H1 (cell line): ENCODE data around the gene C1orf74. TPM values are rescaled to one million over a fixed set of nuclear protein-coding genes. Genes with fewer than 3 reads are reported as not detected.

Experiments used
- ASH2L ChIP-seq: fragments of 200-600, 300-600 bp; sonication (generic); IDR thresholded peaks from one replicate; pipeline ENCODE4 v1.7.1; 2017; ENCODE audit warnings: low read length
- BRCA1 ChIP-seq: IDR thresholded peaks from 2 replicates; pipeline ENCODE4 v1.6.1; 2012; ENCODE audit warnings: low read depth, low read length, improper control_type of control experiment
- CBX5 ChIP-seq: fragments of 300-800, 300-1000 bp; sonication (generic); IDR thresholded peaks from 2 replicates; pipeline ENCODE4 v1.7.1; 2016; ENCODE audit warnings: antibody characterized with exemption, low read length, low read depth
- CREB1 ChIP-seq: IDR thresholded peaks from 2 replicates; pipeline ENCODE4 v1.6.1; 2012; ENCODE audit warnings: inconsistent platforms
- FOSL1 ChIP-seq: IDR thresholded peaks from 2 replicates; pipeline ENCODE4 v1.6.1; 2011; ENCODE audit warnings: mild to moderate bottlenecking, low read depth, low read length, moderate library complexity; ENCODE audit not compliant: insufficient read depth
- HDAC2 ChIP-seq, 2 experiments: fragments of 300-600 bp in 1 of 2; sonication (generic) in 1 of 2; IDR thresholded peaks; 2 replicates each; pipeline ENCODE4 v1.6.1; 2011 to 2012; ENCODE audit warnings: low read depth in 2 of 2, low read length in 2 of 2, mild to moderate bottlenecking in 2 of 2, moderate library complexity in 2 of 2, borderline replicate concordance in 1 of 2, inconsistent platforms in 1 of 2
- HDAC6 ChIP-seq: IDR thresholded peaks from one replicate; pipeline ENCODE4 v1.7.1; 2012; ENCODE audit warnings: low read depth, mild to moderate bottlenecking, inconsistent platforms, low read length, moderate library complexity
- JUN ChIP-seq: IDR thresholded peaks from 2 replicates; pipeline ENCODE4 v1.6.1; 2011; ENCODE audit warnings: low read depth, mild to moderate bottlenecking, improper control_type of control experiment, low read length
- KDM5A ChIP-seq: fragments of 200-600 bp; IDR thresholded peaks from 2 replicates; pipeline ENCODE4 v1.7.1; 2012; ENCODE audit warnings: mild to moderate bottlenecking, low read length, inconsistent platforms, mixed read lengths
- MAX ChIP-seq: IDR thresholded peaks from 2 replicates; pipeline ENCODE4 v1.6.1; 2012; ENCODE audit warnings: inconsistent platforms
- NANOG ChIP-seq: IDR thresholded peaks from 2 replicates; pipeline ENCODE4 v1.6.1; 2011; ENCODE audit warnings: low read length, low read depth, mild to moderate bottlenecking, inconsistent platforms; ENCODE audit not compliant: insufficient read depth, poor library complexity, severe bottlenecking
- PHF8 ChIP-seq: fragments of 200-600 bp; sonication (generic); conservative IDR thresholded peaks from 2 replicates; pipeline ENCODE4 v1.7.1; 2012; ENCODE audit warnings: low read depth, mild to moderate bottlenecking, inconsistent platforms, low read length, moderate library complexity
- POLR2AphosphoS5 ChIP-seq: IDR thresholded peaks from 2 replicates; pipeline ENCODE4 v1.6.1; 2011; ENCODE audit warnings: low read depth, low read length
- POU5F1 ChIP-seq: IDR thresholded peaks from 2 replicates; pipeline ENCODE4 v1.6.1; 2011; ENCODE audit warnings: low read depth, mild to moderate bottlenecking, low read length, moderate library complexity
- RBBP5 ChIP-seq: IDR thresholded peaks from 2 replicates; pipeline ENCODE4 v1.7.1; 2012; ENCODE audit warnings: low read depth, mild to moderate bottlenecking, inconsistent platforms, low read length, moderate library complexity, borderline replicate concordance
- RNF2 ChIP-seq: fragments of 200-900, 300-1000 bp; sonication (generic); IDR thresholded peaks from 2 replicates; pipeline ENCODE4 v1.7.1; 2016; ENCODE audit warnings: borderline replicate concordance, low read depth, mild to moderate bottlenecking, antibody characterized with exemption, low read length; ENCODE audit not compliant: poor library complexity, severe bottlenecking; ENCODE audit errors: missing control alignments
- SAP30 ChIP-seq: fragments of 300-600 bp; sonication (generic); IDR thresholded peaks from 2 replicates; pipeline ENCODE4 v1.7.1; 2012; ENCODE audit warnings: low read length, moderate library complexity, mild to moderate bottlenecking, inconsistent platforms; ENCODE audit not compliant: insufficient read depth, insufficient replicate concordance
- SP1 ChIP-seq: IDR thresholded peaks from 2 replicates; pipeline ENCODE4 v1.6.1; 2011; ENCODE audit warnings: low read depth, low read length
- TAF7 ChIP-seq: optimal IDR thresholded peaks from 2 replicates; pipeline ENCODE3; 2011; ENCODE audit warnings: low read depth, mild to moderate bottlenecking, inconsistent platforms, low read length, moderate library complexity, borderline replicate concordance
- TBP ChIP-seq: IDR thresholded peaks from 2 replicates; pipeline ENCODE4 v1.6.1; 2011; ENCODE audit warnings: low read depth, low read length, improper control_type of control experiment
- USF2 ChIP-seq: IDR thresholded peaks from 2 replicates; pipeline ENCODE4 v1.6.1; 2011; ENCODE audit warnings: low read length, improper control_type of control experiment
- polyA plus RNA-seq, 7 experiments: library from polyadenylated mRNA; depleted of rRNA in 3 of 7; stranded (reverse) in 5 of 7; unstranded in 2 of 7; fragments of >200 nt in 5 of 7; fragments of 200-250 nt in 2 of 7; gene quantifications; 1 replicate in 5 of 7; 2 replicates in 1 of 7; 4 replicates in 1 of 7; pipeline versions ENCODE4 v1.2.1 to v1.2.3, GENCODE V29; 2011 to 2013; ENCODE audit warnings: missing spikeins in 2 of 7, mixed read lengths in 2 of 7
- total RNA-seq: library from RNA; stranded (reverse); fragmentation: NEBNext Ultra II Directional; extraction: Animal tissue kit (Norgen Biotek cat#: 25700); gene quantifications from 2 replicates; pipeline ENCODE4 v1.2.1, GENCODE V29; 2021

C1orf74 gene
- total and polyA plus RNA-seq, 2 of the 8 experiments (the other 6 are each of a cell fraction or from before 2014, with no cell fraction given): 3.1 to 3.9 TPM

GRCh38 chr1:209747580-209748262, 36.6 kb downstream of the C1orf74 start (continued):
- TF ChIP-seq SAP30 (no peak), NANOG (no peak), PHF8 (no peak), SP1 (peak; percentile 7; the same call in 1 of the 2 replicates), POLR2AphosphoS5 (peak; percentile 84), RBBP5 (no peak), RNF2 (no peak), TAF7 (no peak), ASH2L (no peak), USF2 (no peak), KDM5A (no peak), JUN (peak; percentile 97), MAX (peak; percentile 91), POU5F1 (no peak), BRCA1 (no peak), TBP (peak; percentile 89), HDAC2 (IDR thresholded peaks at IDR 0.05; ENCODE audit: borderline replicate concordance in 1 of 2, low read depth in 2 of 2, low read length in 2 of 2) (no peak), HDAC6 (no peak), CBX5 (no peak), FOSL1 (peak; percentile 39; the same call in 1 of the 2 replicates), CREB1 (peak; percentile 88)
